ENCODE measurements around the gene SSH2.

GRCh38 chr17:29846298-29846697 lies 83.7 kb downstream of the SSH2 start:
- no peak for TF ChIP-seq CTCF (IDR thresholded peaks at IDR 0.05; ENCODE audit: borderline replicate concordance, extremely low read depth, low read length, poor library complexity, severe bottlenecking)
- no peak for TF ChIP-seq EZH2 (IDR thresholded peaks at IDR 0.05; ENCODE audit: borderline replicate concordance, low read depth, low read length, severe bottlenecking)
